H9 (cell line): ENCODE data around the gene ARHGAP24. TPM values are rescaled to one million over a fixed set of nuclear protein-coding genes. Genes with fewer than 3 reads are reported as not detected.

Experiments
- DNase-seq: peaks from one replicate; pipeline ENCODE4 v3.0.0-alpha.2; 2017
- H2AFZ ChIP-seq: one replicate; pipeline ENCODE4 v1.6.1; 2013; ENCODE audit warnings: mild to moderate bottlenecking, low read length, control low read depth, moderate library complexity
- H2AK5ac ChIP-seq: 2 replicates; pipeline ENCODE4 v1.6.1; 2013; ENCODE audit warnings: low read length, control low read depth, mixed read lengths; ENCODE audit not compliant: insufficient read length
- H2BK120ac ChIP-seq: one replicate; pipeline ENCODE4 v1.6.1; 2013; ENCODE audit warnings: low read depth, mild to moderate bottlenecking, low read length, control low read depth, inconsistent platforms; ENCODE audit not compliant: poor library complexity, severe bottlenecking
- H2BK12ac ChIP-seq: 2 replicates; pipeline ENCODE4 v1.6.1; 2013; ENCODE audit warnings: low read length, control low read depth, mixed read lengths, low read depth; ENCODE audit not compliant: insufficient read length
- H2BK15ac ChIP-seq: 2 replicates; pipeline ENCODE4 v1.6.1; 2013; ENCODE audit warnings: low read depth, low read length, control low read depth
- H2BK20ac ChIP-seq: one replicate; pipeline ENCODE4 v1.6.1; 2013; ENCODE audit warnings: low read depth, mild to moderate bottlenecking, low read length, control low read depth, inconsistent platforms; ENCODE audit not compliant: poor library complexity, severe bottlenecking
- H2BK5ac ChIP-seq: 2 replicates; pipeline ENCODE4 v1.6.1; 2013; ENCODE audit warnings: low read length, control low read depth, mixed read lengths; ENCODE audit not compliant: insufficient read length
- H3K14ac ChIP-seq: 2 replicates; pipeline ENCODE4 v1.6.1; 2013; ENCODE audit warnings: low read length, control low read depth; ENCODE audit not compliant: insufficient read depth
- H3K18ac ChIP-seq: 2 replicates; pipeline ENCODE4 v1.6.1; 2013; ENCODE audit warnings: low read depth, mild to moderate bottlenecking, mixed read lengths, low read length, control low read depth; ENCODE audit not compliant: insufficient read length
- H3K23ac ChIP-seq: 2 replicates; pipeline ENCODE4 v1.6.1; 2013; ENCODE audit warnings: low read length, control low read depth, mixed read lengths, low read depth; ENCODE audit not compliant: insufficient read length
- H3K23me2 ChIP-seq: 2 replicates; pipeline ENCODE4 v1.6.1; 2013; ENCODE audit warnings: low read depth, mild to moderate bottlenecking, mixed read lengths, low read length, control low read depth; ENCODE audit not compliant: insufficient read length, poor library complexity, severe bottlenecking
- H3K27ac ChIP-seq: 2 replicates; pipeline ENCODE4 v1.5.1; 2013; ENCODE audit warnings: low read length, control low read depth, mixed read lengths, low read depth; ENCODE audit not compliant: insufficient read length
- H3K27me3 ChIP-seq: 2 replicates; pipeline ENCODE4 v1.6.1; 2013; ENCODE audit warnings: low read length, control low read depth, inconsistent platforms; ENCODE audit not compliant: insufficient read depth
- H3K4ac ChIP-seq: 2 replicates; pipeline ENCODE4 v1.6.1; 2013; ENCODE audit warnings: low read depth, mild to moderate bottlenecking, control low read depth, inconsistent platforms, low read length, moderate library complexity
- H3K4me1 ChIP-seq: 2 replicates; pipeline ENCODE4 v1.6.1; 2013; ENCODE audit warnings: low read length, control low read depth, inconsistent platforms; ENCODE audit not compliant: insufficient read depth
- H3K4me2 ChIP-seq: 2 replicates; pipeline ENCODE4 v1.6.1; 2013; ENCODE audit warnings: low read length, control low read depth, mixed read lengths; ENCODE audit not compliant: insufficient read length, insufficient read depth
- H3K56ac ChIP-seq: 2 replicates; pipeline ENCODE4 v1.6.1; 2013; ENCODE audit warnings: low read depth, mild to moderate bottlenecking, mixed read lengths, low read length, control low read depth; ENCODE audit not compliant: insufficient read length
- H3K79me1 ChIP-seq: 2 replicates; pipeline ENCODE4 v1.6.1; 2013; ENCODE audit warnings: low read depth, mild to moderate bottlenecking, moderate library complexity, low read length, control low read depth, inconsistent platforms; ENCODE audit not compliant: insufficient read depth, poor library complexity, severe bottlenecking
- H3K79me2 ChIP-seq: 2 replicates; pipeline ENCODE4 v1.6.1; 2013; ENCODE audit warnings: low read length, control low read depth, inconsistent platforms; ENCODE audit not compliant: insufficient read depth
- H3K9ac ChIP-seq: 2 replicates; pipeline ENCODE4 v1.6.1; 2013; ENCODE audit warnings: low read length, control low read depth, mixed read lengths; ENCODE audit not compliant: insufficient read length; ENCODE audit errors: extremely low read depth
- H3K9me3 ChIP-seq: one replicate; pipeline ENCODE4 v1.6.1; 2013; ENCODE audit warnings: low read depth, low read length, inconsistent platforms; ENCODE audit not compliant: control insufficient read depth
- H3T11ph ChIP-seq: one replicate; pipeline ENCODE4 v1.6.1; 2013; ENCODE audit warnings: mild to moderate bottlenecking, low read length, control low read depth, inconsistent platforms
- H4K20me1 ChIP-seq: one replicate; pipeline ENCODE4 v1.6.1; 2013; ENCODE audit not compliant: control insufficient read depth, insufficient read length, insufficient read depth
- H4K5ac ChIP-seq: 2 replicates; pipeline ENCODE4 v1.6.1; 2013; ENCODE audit warnings: low read depth, mild to moderate bottlenecking, mixed read lengths, low read length, control low read depth; ENCODE audit not compliant: insufficient read length
- H4K8ac ChIP-seq: replicated peaks from 2 replicates; pipeline ENCODE4 v1.6.1; 2013; ENCODE audit warnings: low read length, control low read depth, mixed read lengths, low read depth; ENCODE audit not compliant: insufficient read length
- H4K91ac ChIP-seq: 2 replicates; pipeline ENCODE4 v1.6.1; 2013; ENCODE audit warnings: low read depth, mild to moderate bottlenecking, moderate library complexity, mixed read lengths, low read length, control low read depth; ENCODE audit not compliant: insufficient read length
- H3K27ac Mint-ChIP-seq, 3 experiments: 2 replicates in 2 of 3; 3 replicates in 1 of 3; pipeline ENCODE4 v1.8.0; 2020 to 2021; ENCODE audit warnings: mixed read lengths in 3 of 3, mild to moderate bottlenecking in 1 of 3, moderate library complexity in 1 of 3
- H3K27me3 Mint-ChIP-seq: 2 replicates; pipeline ENCODE4 v1.8.0; 2021; ENCODE audit warnings: low read depth, mild to moderate bottlenecking, moderate library complexity, mixed read lengths
- H3K36me3 Mint-ChIP-seq, 3 experiments: 2 replicates in 2 of 3; 3 replicates in 1 of 3; pipeline ENCODE4 v1.8.0; 2020 to 2021; ENCODE audit warnings: low read depth in 3 of 3, mixed read lengths in 3 of 3; ENCODE audit not compliant: insufficient read depth in 1 of 3
- H3K4me1 Mint-ChIP-seq, 2 experiments: 2 replicates each; pipeline ENCODE4 v1.8.0; 2020; ENCODE audit warnings: mixed read lengths in 2 of 2
- H3K4me3 Mint-ChIP-seq, 2 experiments: 2 replicates in 1 of 2; 3 replicates in 1 of 2; pipeline ENCODE4 v1.8.0; 2020 to 2021; ENCODE audit warnings: mild to moderate bottlenecking in 2 of 2, mixed read lengths in 2 of 2, moderate library complexity in 1 of 2
- H3K9me3 Mint-ChIP-seq, 2 experiments: 2 replicates in 1 of 2; 3 replicates in 1 of 2; pipeline ENCODE4 v1.8.0; 2020; ENCODE audit warnings: mild to moderate bottlenecking in 2 of 2, mixed read lengths in 2 of 2, moderate library complexity in 1 of 2
- WGBS: extraction: QIAGEN DNeasy Blood & Tissue Kit; methylation state at CpG from one replicate; pipeline ENCODE4 v1.1.7; 2013; ENCODE audit warnings: missing lambda C conversion rate, low lambda C conversion rate, mixed read lengths; ENCODE audit not compliant: insufficient read length; ENCODE audit errors: extremely low coverage; 5-methylcytosine and 5-hydroxymethylcytosine counted together
- total RNA-seq: library from RNA; stranded (reverse); gene quantifications from 2 replicates; pipeline ENCODE4 v1.2.1, GENCODE V29; 2021
- TF ChIP-seq, protein P1 (sequence below): fragments of 200-600 bp; sonication (generic); conservative IDR thresholded peaks from 3 replicates; pipeline ENCODE4 v1.8.0; 2021; ENCODE audit warnings: antibody characterized with exemption, mild to moderate bottlenecking

The ARHGAP24 gene
- total RNA-seq, 1 experiment from 2014 or later: 0.37 TPM

DNA sequence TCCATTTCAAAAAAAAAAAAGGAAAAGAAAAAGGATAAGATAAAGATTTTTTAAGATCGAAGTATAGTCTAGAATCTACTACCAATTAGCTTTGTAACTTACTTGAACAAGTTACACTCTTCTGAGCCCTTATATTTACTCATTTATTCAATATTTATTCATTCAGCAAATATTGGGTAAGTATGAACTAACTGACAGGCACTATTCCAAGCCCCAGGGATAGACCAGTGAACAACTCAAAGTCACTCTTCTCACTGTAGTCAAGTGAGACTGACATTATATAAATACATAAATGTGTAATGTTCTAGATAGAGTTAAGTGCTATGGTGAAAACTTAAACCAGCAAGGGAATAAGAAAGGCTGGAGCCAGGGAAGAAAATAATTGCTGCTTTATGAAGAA is 131.6 kb downstream of the ARHGAP24 start:
- Histone ChIP-seq H3K79me1 (no peaks in the 10 kb centered on the region), H4K5ac (no peak overlapping the region), H2BK12ac (no peak overlapping the region), H4K8ac (no peak overlapping the region), H2BK5ac (no peak overlapping the region), H3K79me2 (no peaks in the 10 kb centered on the region), H3K4ac (no peak overlapping the region), H4K20me1 (no peaks in the 10 kb centered on the region), H3K56ac (no peak overlapping the region), H3K27ac (no peak overlapping the region), H2BK20ac (no peak overlapping the region), H2BK120ac (no peak overlapping the region), H3K14ac (no peak overlapping the region), H3T11ph (no peak overlapping the region), H3K27me3 (no peaks in the 10 kb centered on the region), H3K23ac (no peak overlapping the region), H4K91ac (no peak overlapping the region), H3K4me2 (no peak overlapping the region), H2AFZ (no peak overlapping the region), H3K23me2 (no peaks in the 10 kb centered on the region), H2AK5ac (no peak overlapping the region), H3K4me1 (no peaks in the 10 kb centered on the region), H3K9ac (no peak overlapping the region), H3K9me3 (no peaks in the 10 kb centered on the region), H2BK15ac (no peak overlapping the region), H3K18ac (no peak overlapping the region)
- no peaks in the 10 kb centered on the region for H3K27me3 Mint-ChIP-seq
- no peak for DNase-seq
- WGBS: no CpG with 5 or more reads among the region's 1 CpG
- H3K36me3 Mint-ChIP-seq: no peaks in the 10 kb centered on the region
- no peaks in the 10 kb centered on the region for H3K9me3 Mint-ChIP-seq
- no peak overlapping the region for H3K4me3 Mint-ChIP-seq
- H3K27ac Mint-ChIP-seq: no peak overlapping the region
- no peaks in the 10 kb centered on the region; a peak in 1 of 4 replicates for H3K4me1 Mint-ChIP-seq
- TF ChIP-seq, protein P1, sequence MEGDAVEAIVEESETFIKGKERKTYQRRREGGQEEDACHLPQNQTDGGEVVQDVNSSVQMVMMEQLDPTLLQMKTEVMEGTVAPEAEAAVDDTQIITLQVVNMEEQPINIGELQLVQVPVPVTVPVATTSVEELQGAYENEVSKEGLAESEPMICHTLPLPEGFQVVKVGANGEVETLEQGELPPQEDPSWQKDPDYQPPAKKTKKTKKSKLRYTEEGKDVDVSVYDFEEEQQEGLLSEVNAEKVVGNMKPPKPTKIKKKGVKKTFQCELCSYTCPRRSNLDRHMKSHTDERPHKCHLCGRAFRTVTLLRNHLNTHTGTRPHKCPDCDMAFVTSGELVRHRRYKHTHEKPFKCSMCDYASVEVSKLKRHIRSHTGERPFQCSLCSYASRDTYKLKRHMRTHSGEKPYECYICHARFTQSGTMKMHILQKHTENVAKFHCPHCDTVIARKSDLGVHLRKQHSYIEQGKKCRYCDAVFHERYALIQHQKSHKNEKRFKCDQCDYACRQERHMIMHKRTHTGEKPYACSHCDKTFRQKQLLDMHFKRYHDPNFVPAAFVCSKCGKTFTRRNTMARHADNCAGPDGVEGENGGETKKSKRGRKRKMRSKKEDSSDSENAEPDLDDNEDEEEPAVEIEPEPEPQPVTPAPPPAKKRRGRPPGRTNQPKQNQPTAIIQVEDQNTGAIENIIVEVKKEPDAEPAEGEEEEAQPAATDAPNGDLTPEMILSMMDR: no peak
